GM18907 (cell line): Measurements from ENCODE around the gene PANX1.

Source experiments
- ATAC-seq: cut with Tn5 transposase; IDR thresholded peaks from one replicate; pipeline ENCODE4 v1.9.1; 2021; ENCODE audit warnings: mild to moderate bottlenecking, moderate library complexity; ENCODE audit not compliant: unreplicated experiment

PANX1 gene

GRCh38 chr11:94183251-94183885 is 54.7 kb downstream of the PANX1 start:
- no peak for ATAC-seq

- peak; percentile 72 for ATAC-seq
Measured at GRCh38 chr11:94183886-94184264, 55.2 kb downstream of the PANX1 start.

GRCh38 chr11:94184362-94184761 is 55.7 kb downstream of the PANX1 start:
- no peak for ATAC-seq

- no peak for ATAC-seq
Measured at GRCh38 chr11:94184846-94185245, 56.2 kb downstream of the PANX1 start.

- no peak for ATAC-seq
Measured at GRCh38 chr11:94185416-94186084, 56.9 kb downstream of the PANX1 start.

GRCh38 chr11:94186342-94187203 is 57.9 kb downstream of the PANX1 start:
- ATAC-seq: no peak

GRCh38 chr11:94193288-94193687 is 64.6 kb downstream of the PANX1 start:
- no peak for ATAC-seq

- no peak for ATAC-seq
Measured at GRCh38 chr11:94194712-94195111, 66.1 kb downstream of the PANX1 start.

GRCh38 chr11:94196363-94196762 is 67.7 kb downstream of the PANX1 start:
- ATAC-seq: no peak

- ATAC-seq: no peak
Measured at GRCh38 chr11:94198718-94199117, 70.1 kb downstream of the PANX1 start.

GRCh38 chr11:94199136-94200130 is 70.8 kb downstream of the PANX1 start:
- no peak for ATAC-seq

GRCh38 chr11:94201004-94201465 is 72.4 kb downstream of the PANX1 start:
- ATAC-seq: no peak

GRCh38 chr11:94203070-94203469 is 74.4 kb downstream of the PANX1 start:
- no peak for ATAC-seq

GRCh38 chr11:94211261-94211830 is 82.7 kb downstream of the PANX1 start:
- ATAC-seq: no peak

- no peak for ATAC-seq
Measured at GRCh38 chr11:94212898-94213297, 84.3 kb downstream of the PANX1 start.

- ATAC-seq: no peak
Measured at GRCh38 chr11:94217705-94218104, 89.1 kb downstream of the PANX1 start.

- ATAC-seq: no peak
Measured at GRCh38 chr11:94218372-94218771, 89.7 kb downstream of the PANX1 start.

- no peak for ATAC-seq
Measured at GRCh38 chr11:94219771-94220170, 91.1 kb downstream of the PANX1 start.

GRCh38 chr11:94224078-94224477 is 95.4 kb downstream of the PANX1 start:
- ATAC-seq: no peak
